NCI-H128 (cell line): ENCODE measurements around the gene PTPN22.

Experiments used
- DNase-seq: peaks from one replicate; lab custom pipeline; 2025; ENCODE audit not compliant: unreplicated experiment; lab: John Stamatoyannopoulos, UW

PTPN22 gene

DNA sequence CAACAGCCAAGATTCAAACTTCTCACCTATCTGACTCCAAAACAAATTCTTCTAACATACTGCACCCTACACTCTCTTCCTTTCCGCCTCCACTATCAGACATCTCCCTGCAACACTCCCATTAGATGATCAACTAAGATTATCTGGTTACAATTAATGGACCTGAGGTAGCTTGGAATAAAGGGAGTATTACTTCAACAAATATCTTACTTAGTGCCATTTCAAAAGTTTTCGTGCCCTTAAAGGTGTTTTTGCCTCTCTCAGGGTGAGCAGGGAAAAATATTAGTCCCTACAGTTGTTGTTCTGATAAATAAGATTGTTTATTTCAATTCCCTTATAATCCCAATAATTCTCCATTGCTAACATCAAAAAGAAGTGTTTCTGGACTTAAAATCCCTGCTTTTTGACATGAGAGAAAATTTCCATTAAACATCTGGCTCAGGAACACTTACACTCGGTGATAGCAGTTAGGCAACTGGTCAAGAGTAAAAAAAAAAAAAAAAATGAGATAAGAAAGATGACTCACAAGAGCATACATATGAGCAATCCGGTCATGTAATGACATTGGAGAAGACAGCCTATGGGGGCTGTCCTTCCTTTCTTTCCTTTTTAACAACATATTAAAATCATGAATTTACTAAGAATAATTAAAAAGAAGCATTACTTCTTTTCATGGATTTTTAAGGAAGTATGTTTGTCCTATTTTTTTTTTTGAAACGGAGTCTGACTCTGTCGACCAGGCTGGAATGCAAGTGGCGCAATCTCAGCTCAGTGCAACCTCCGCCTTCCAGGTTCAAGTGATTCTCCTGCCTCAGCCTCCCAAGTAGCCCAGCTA, 66.9 kb downstream of the PTPN22 start:
- no peak for DNase-seq

DNA sequence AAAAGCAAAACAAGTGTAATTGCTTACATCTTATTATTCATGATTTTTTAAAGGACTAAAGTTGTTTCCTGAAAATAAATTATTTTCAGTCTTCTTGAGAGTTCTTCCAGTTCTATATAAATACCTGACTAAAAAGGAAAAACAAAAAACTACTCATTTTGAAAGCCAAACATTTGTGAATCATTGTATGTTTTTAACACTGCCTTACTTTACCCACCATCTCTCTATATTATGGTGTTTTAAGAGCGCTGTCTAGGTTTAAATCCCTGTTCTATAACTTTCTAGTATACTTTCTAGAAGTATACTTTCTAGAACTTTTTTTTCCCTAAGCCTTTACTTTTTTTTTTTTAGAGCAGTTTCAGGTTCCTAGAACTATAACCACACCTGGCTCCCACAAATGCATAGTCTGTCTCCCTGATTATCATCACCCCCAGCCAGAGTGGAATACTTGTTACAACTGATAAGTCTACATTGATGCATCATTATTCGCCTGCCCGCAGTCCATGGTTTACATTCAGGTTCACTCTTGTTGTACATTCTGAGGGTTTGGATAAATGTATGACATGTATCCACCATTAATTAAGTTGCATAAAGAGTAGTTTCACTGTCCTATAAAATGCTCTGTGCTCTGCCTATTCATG, 69.0 kb downstream of the PTPN22 start:
- no peak for DNase-seq

DNA sequence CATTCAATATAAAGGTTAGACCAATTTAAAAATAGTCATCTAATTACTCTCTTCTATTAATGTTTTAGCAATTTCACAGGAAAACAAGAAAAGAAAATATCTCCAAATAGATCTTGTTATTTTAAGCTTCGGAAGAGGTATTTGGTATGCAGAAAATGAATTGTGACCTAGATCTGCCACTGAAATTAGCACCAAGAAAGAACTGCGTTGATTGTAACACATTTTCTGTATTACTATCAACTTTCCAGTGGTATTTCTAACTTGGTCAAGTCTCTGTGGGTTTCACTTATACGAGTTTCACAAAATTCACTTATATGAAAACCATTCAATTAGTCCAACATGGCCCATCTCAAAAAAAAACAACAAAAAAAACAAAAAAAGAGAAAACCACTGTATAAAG, 71.0 kb downstream of the PTPN22 start:
- DNase-seq = no peak

DNA sequence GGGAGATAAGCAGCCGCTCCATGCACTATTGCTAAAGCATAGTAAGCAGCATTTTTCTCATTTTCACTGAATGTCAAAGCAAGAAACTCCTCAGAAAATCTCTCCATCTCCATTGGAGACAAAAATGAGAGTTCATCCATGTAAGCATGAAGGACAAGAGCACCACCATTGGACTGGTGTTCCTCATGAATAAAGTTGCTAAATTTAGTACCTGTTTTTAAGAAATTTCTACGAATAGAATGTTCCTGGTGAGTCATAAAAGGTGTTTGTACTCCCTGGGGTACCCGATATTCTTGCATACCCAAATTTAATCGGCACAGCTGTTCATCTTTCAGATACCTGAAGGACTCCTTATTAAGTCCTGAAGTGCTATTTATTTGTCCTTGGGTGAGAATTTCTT, 74.0 kb downstream of the PTPN22 start:
- no peak for DNase-seq

DNA sequence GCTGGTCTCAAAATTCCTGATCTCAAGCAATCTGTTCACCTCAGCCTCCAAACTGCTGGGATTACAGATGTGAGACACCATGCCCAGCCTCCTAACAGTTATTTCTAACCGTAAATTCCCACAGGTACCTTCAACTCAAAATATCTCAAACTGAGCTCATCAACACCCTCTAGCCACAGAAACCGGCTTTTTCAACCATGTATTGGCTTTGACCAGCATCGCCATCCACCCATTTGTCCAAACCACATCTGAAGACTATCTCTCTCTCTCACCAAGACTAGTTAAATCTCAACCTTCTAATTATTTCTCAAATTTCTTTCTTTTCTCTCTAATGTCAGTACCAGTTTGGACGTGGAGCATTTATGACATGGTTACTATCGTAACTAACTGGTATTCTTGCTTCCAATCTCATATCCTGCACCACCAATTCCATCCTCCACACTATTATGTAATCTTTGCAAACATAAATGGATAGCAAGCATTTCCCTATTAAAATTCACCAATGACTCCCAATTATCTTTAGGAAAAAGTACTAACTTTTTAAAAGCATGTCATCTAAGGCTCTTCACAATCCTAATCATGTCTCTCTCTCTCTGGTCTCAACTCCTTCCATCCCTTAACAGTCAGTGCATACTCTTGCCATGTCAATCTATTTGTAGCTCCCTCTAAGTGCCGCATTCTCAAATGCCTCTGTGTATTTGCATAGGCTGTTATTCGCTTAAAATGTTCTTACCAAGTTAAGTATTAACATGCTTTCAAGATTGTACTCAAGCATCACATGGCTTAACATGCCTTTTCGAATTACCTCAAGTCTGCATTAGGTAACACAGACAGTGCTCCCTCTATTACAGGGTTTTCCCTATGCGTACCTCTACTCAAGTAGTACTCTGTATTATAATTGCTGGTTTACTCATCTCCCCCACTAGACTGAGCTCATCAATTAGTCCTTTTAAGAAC, 77.4 kb downstream of the PTPN22 start:
- no peak for DNase-seq

DNA sequence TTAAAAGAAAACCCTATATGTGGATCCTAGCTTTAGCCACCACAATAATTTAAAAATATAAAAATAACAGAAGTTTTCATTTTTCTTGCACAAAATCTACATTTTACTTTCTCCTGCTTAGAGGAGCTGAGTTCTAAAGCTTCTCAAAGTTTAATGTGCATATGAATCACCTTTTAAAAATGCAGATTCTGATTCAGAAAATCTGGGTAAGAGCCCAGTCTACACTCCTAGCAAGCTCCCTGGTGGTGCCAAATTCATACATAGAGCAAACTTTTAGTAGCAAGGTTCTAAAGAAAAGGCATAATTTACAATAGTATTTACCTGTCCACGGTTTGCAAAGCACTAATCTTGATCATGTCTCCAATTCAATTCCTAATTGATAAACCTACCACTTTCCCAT, 78.5 kb downstream of the PTPN22 start:
- DNase-seq = no peak

DNA sequence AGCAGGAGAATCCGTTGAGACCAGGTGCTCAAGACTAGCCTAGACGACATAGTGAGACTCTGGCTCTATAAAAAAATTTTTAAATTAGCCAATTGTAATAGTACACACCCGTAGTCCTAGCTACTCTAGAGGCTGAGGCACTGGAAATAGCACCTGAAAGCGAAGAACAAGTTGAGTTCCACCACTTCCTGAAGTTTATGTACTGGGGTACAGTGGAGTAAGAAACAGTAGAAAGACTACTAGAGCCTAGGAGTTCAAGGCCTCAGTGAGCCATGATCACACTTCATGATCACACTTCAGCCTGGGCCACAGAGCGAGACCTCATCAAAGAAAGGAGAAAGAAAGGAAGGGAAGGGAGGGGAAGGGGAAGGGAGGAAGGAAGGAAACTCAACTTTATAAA, 79.0 kb downstream of the PTPN22 start:
- DNase-seq = no peak

DNA sequence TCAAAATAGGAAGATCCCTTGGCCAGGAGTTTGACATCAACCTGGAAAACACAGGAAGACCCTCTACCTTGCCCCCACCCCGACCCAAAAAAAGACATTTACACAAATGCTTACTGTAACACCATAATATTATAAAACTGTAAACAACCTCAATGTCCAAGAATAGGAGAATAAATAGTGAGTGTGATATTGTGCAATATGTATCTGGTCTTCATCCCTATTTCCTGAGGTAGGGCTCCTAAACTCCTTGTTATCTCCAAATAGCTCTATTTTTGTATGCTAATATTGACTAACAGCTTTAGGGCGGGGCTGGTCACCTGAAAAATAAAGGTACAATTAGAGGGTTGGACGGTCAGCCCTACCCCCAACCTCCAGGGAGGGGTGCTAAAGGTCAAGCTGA, 82.7 kb downstream of the PTPN22 start:
- DNase-seq = no peak

DNA sequence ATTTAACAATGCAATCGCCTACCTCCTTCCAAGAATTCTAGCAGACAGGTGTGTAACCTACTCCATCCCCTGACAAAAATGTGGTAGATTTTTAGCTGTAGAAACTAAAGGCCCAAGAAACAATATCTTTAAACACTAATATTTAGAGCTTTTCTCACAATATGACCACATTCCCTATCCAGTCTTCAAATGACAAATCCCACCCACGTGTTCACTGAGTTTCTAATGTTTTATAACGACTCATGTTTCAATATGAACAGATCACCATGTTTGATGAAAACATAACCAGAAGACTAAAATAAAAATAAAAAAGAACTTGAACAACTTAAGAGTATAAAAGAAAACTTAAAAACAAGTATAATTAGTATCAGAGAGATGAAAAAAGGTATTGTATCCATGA, 83.8 kb downstream of the PTPN22 start:
- no peak for DNase-seq

DNA sequence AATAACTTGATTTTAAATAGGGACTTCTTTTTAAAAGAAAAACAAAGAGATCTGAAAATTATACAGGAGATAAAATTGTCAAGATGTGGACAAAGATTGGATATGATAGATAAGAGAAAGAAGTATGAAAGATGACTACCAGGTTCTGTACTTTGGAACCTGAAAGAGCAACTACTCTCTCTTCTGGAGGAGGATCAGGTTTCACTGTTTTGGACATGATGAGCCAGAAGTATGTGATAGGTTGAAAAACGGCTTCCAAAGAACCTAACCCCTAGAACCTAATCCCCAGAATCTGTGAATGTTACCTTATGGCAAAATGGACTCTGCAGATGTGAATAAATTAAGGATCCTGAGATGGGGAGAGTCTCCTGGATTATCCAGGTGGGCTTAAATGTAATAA, 85.4 kb downstream of the PTPN22 start:
- DNase-seq = no peak

DNA sequence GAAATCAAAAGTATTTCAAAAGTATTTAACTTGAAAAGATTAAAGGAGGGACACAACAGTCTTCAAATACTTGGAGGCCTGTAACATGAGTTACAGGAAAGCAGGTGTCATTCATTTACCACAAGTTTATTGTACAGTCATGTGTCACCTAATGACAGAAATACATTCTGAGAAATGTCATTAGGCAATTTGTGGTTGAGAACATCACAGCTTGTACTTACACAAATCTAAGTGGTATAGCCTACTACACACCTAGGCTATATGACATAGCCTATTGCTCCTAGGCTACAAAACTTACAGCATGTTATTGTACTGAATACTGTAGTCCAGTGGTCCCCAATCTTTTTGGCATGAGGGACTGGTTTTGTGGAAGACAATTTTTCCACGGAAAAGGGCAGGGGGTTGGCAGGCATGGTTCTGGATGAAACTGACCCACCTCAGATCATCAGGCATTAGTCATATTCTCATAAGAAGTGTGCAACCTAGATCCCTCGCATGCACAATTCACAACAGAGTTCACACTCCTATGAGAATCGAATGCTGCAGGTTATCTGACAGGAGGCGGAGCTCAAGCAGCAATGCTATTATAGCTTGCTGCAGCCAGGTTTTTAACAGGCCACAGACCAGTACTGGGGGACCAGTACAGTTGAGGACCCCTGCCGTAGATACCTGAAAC, 87.3 kb downstream of the PTPN22 start:
- DNase-seq = no peak

DNA sequence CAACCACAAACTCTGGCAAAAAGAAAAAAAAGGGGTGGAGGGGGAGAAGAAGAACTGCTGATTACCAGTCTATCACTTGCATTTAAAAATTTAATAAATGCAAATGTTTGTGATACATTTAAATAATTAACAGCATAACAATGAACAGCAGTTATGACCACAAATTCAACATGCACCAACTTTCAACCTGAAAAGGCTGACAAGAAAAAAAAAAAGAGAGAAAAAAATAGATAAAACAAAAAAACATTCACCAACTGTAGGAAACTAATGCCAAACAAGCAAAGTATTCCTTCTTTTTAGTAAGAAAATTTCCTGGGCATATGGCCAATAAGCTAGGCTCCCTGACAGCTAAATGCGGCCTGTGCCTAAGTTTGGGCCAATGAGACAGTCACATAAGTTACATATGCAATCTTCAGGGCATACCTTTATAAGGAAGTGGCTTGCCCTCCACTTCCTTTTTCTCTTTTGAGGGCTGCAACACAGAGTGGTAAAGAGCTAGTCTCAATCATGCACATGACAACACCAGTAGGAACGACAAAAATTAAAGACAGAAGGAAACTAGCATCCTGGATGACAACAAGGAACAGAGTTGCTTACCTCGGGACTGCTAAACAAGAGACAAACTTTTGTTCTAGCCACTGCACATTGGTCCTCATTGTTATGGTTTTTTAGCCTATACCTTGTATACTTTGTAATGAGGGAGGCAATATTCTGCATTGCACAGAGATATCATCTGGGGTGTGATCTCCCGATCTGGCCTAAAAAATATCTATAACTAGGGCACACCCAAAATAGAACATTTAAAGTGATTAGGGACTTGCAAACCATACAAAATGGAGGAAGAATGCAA, 88.0 kb downstream of the PTPN22 start:
- DNase-seq = no peak

DNA sequence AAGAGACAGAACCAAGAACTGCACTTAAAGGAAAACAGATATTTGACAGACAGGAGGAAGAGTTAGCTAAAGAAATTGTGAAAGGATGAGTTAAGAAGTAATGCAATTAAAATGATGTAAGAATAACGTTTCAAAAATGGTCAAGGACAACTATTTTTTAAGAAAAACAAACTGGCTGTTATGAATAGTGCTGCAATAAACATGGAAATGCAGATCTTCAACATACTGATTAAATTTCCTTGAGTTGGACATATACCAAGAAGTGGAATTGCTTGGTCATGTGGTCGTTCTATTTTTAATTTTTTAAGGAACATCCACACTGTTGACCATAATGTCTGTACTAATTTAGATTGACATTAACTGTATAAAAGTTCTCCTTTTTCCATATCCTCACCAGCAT, 89.1 kb downstream of the PTPN22 start:
- DNase-seq = no peak

DNA sequence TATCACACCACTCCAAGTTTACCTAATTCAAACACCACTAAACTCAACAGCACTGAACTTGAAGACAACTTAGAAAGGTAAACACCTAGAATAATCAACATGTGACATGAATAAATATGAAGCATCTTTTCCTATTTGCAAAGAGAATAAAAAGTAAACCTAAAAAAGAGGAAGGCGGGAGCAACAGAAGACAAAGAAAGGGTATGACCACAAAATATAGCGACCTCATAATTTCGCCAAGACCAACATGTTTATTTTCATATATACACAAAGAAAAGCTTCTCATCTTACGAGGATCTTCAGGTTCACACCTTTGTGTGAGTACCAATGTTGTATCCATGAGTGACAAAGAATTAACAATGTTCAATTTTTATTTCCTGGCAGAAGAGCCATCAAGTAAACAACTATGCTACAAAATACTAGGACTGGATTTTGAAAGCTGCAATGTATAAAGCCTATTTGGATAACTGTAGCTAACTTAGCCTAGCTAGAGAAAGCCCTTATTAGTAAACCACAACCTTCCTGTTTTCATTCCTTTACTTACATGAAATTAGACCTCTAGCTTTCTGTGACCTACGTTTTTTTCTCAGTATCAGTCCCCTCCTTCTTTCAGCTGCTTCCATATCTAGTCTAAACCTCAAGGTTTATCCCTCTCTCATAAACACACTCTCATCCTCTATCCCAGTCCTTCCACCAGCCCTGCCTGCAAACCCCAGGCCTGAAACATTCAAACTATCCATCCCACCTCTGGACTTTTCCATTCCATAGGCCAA, 91.0 kb downstream of the PTPN22 start:
- DNase-seq = no peak

DNA sequence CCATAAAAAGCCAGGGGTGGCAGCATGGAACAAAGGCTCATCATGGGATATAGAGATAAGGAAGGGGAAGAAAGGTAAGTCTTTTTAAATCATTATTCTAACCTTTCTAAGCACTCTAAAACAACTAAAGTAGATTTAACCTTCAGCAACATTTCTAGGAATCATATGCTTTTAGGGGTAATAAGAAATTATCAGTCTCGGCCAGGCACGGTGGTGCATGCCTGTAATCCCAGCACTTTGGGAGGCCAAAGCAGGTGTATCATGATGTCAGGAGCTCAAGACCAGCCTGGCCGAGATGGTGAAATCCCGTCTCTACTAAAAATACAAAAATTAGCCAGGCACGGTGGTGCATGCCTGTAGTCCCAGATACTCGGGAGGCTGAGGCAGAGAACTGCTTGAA, 92.0 kb downstream of the PTPN22 start:
- no peak for DNase-seq

DNA sequence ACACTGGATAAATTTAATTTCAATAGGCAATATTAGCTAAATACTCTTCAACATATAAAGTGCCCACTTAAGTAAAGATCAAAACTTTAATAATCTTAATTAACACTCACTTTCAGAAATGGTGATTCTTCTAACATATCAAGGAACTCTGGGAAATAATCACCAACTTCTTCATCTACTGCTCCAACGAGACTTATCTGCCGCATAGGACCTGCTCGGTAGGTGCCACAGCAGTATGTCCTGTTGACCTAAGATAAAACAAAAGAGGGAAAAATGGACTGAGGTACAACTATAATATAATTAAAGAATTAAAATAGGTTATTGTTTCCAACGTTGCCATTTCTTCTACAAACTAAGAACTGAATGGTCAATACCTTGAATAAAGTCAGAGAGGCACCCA, 94.0 kb downstream of the PTPN22 start:
- DNase-seq = no peak

DNA sequence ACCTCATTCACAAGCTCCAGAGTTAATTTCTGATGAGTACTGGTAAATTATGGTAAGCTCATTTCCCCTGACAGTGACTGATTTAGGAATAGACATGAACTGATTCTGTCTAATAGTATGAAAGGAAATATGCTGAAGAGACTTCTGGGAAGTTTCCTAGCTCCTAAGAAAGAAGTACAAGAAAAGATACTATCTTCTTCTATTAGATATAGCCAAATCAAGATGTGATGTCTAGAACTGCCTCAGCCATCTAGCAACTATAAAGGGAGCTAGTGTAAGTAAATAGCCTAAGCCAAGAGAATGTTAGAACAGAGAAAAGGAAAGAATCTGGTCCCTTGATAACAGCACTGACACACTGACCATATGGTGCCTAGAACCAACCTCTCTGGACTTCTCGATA, 101.5 kb downstream of the PTPN22 start:
- DNase-seq = no peak

DNA sequence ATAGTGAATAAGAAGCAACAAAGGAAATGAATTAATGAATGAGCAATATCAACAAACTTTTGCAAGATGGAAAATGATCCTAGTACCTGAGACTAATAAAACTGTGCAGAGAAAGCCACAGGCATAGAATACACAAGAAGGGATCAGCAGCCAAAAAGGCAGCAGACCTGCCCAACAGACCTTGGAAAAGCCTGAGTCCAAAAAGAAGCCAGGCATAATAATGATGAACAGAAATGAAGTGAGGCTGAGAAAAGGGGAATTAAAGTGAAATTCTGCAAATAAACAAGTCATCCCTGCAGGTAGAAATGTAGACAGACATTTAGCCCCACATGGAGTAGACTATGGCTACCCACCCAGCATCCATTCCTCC, 101.9 kb downstream of the PTPN22 start:
- DNase-seq = no peak

DNA sequence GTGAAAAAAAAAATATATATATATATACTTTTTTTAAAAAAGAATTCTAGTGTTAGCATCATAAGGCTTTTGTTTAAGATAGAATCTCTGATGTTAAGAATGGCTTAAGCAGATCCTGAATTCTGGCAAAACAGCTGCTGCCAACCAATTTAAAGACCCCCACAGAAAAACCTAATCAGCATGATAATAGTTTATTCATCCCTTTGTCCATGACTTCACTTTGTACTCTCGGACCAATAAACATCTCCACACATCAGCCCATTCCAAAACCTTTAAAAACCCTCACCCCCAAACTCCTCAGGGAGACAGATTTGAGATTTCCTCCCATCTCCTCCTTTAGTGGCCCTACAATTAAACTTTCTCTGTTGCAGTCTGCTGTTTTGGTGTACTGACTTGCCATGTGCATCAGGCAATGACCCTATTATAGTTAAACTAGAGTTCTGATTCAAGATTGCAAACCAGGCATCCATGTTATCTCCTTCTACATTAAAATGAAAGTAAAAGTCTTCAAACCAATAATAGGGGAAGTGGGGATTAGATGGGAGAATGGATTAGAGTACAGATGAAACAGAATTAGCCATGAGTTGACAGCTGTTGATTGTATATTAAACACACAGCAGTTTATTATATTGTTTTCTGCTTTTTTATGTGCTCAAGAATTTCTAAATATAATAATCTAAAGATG, 102.5 kb downstream of the PTPN22 start:
- DNase-seq = no peak
